ENCODE results near the gene ART5. TPM values are rescaled to one million over a fixed set of nuclear protein-coding genes. Genes with fewer than 3 reads are reported as not detected.

The ART5 gene
- total RNA-seq, 2 donors from 2014 or later = 3.1 TPM; not detected in 1

DNA sequence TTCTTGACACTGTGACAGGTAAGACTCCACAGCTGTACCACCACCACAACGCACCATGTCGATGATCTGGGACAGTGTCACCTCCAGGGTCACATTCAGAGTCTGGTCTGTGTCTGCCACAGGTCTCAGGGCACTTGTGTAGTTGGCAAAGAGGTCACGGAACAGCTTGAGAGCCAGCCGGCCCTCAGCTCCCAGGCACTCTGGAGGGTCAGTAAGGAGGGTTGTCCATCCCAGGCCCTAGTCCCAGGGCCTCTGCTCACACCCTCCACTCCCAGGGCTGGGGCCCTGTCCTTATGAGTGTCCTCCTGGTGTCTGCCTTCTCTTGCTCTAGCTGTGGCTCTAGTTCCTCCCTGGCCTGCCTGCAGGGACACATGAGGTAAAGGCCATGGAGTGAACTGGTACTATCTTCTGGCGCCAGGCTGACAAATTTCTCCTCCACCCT, 28.0 kb upstream of the ART5 start:
- H3K9me3 ChIP-seq = no peaks in the 10 kb centered on the region
- intact Hi-C loops (cut with DNase I) = no loop called here
- WGBS = 88% methylated on average over 5 of the region's 5 CpGs
- H3K36me3 ChIP-seq = peaks cover 3 to 6% of the 10 kb centered on the region in 2 donors
- H3K4me3 ChIP-seq = no peak overlapping the region
- no peak for DNase-seq (ENCODE audit: low spot score)
- no peak overlapping the region for H3K27ac ChIP-seq
- no peaks in the 10 kb centered on the region for H3K4me1 ChIP-seq (replicated peaks)
- no peaks in the 10 kb centered on the region for H3K27me3 ChIP-seq (replicated peaks; ENCODE audit: insufficient read depth)
- TF ChIP-seq POLR2A (IDR thresholded peaks at IDR 0.05) (no peak), POLR2AphosphoS5 (IDR thresholded peaks at IDR 0.05) (no peak)
- TF ChIP-seq, protein P1, sequence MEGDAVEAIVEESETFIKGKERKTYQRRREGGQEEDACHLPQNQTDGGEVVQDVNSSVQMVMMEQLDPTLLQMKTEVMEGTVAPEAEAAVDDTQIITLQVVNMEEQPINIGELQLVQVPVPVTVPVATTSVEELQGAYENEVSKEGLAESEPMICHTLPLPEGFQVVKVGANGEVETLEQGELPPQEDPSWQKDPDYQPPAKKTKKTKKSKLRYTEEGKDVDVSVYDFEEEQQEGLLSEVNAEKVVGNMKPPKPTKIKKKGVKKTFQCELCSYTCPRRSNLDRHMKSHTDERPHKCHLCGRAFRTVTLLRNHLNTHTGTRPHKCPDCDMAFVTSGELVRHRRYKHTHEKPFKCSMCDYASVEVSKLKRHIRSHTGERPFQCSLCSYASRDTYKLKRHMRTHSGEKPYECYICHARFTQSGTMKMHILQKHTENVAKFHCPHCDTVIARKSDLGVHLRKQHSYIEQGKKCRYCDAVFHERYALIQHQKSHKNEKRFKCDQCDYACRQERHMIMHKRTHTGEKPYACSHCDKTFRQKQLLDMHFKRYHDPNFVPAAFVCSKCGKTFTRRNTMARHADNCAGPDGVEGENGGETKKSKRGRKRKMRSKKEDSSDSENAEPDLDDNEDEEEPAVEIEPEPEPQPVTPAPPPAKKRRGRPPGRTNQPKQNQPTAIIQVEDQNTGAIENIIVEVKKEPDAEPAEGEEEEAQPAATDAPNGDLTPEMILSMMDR (IDR thresholded peaks at IDR 0.05) = no peak

DNA sequence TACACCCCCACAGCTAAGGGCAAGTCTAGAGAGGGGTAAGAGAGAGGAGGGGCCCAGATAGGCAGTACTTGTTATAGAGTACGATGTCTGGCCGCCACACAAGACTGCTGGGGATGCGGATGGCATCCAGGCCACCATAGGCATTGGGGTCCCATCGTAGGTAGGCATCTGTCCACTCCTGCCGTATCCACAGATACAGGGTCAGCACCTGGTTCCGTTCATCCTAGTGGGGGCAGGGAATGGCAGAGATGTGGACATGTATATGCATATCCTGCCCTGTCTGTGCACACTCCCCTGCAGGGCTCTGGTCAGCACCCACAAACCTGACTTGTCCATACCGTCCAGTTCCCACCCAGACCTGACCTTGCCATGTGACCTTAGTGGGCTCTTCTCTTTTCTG, 27.3 kb upstream of the ART5 start:
- H3K36me3 ChIP-seq = peaks cover 3 to 4% of the 10 kb centered on the region in 2 donors
- DNase-seq (ENCODE audit: low spot score) = no peak

DNA sequence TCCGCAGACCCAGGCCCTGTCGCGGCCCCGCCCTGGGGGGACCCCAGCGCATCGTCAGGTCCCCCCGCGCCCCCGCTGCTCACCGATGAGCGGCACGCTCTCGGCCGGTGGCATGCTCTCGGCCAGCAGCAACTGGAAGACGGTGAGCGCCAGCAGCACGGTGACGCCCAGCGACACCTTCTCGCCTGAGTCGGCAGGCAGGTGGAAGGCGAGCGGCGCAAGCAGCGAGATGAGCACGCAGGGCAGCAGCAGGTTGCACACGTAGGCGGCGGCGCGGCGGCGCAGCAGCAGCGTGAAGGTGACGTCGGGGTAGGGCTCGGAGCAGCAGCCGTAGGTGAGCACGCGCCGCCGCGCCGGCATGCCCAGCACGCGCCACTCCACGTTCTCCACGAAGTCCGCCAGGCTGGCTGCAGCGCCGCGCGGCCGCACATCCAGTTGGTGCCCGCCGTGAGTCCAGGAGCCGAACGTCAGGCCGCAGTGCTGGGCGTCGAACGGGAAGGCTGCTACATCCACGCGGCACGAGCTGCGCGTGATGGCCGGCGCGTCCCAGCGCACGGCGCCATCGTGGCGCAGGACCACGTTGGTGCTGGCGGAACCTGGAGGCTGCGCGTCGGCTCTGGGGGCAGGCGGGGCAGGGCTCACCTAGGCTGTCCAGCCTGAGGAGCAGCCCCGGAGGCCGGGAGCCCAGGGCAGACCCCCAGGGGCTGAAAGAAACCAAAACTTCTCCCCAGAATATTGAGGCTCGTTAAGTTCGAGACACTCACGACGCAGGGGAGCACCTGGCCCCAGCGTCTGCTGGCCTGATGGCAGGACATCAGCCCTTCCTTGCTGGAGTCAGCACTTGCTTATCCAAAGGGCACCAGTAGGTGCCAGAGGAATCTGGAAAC, 25.6 kb upstream of the ART5 start:
- TF ChIP-seq, protein P1 (IDR thresholded peaks at IDR 0.05) = no peak
- Histone ChIP-seq H3K4me1 (replicated peaks) (no peaks in the 10 kb centered on the region), H3K4me3 (no peak overlapping the region), H3K27me3 (replicated peaks; ENCODE audit: insufficient read depth) (no peaks in the 10 kb centered on the region), H3K27ac (no peak overlapping the region), H3K36me3 (peaks cover 0 to 3% of the 10 kb centered on the region in 2 donors), H3K9me3 (no peaks in the 10 kb centered on the region)
- DNase-seq (ENCODE audit: low spot score) = no peak
- intact Hi-C loops (cut with DNase I) = no loop called here
- 96% methylated on average over 83 of the region's 89 CpGs for WGBS

More for the DNA sequence above, 27.3 kb upstream of the ART5 start:
- no peak overlapping the region for H3K4me3 ChIP-seq
- no peak for TF ChIP-seq POLR2A (IDR thresholded peaks at IDR 0.05)
- TF ChIP-seq, protein P1 (IDR thresholded peaks at IDR 0.05) = no peak
- intact Hi-C loops (cut with DNase I) = no loop called here
- H3K27me3 ChIP-seq (replicated peaks; ENCODE audit: insufficient read depth) = no peaks in the 10 kb centered on the region
- H3K27ac ChIP-seq = no peak overlapping the region
- H3K4me1 ChIP-seq (replicated peaks) = no peaks in the 10 kb centered on the region
- no peaks in the 10 kb centered on the region for H3K9me3 ChIP-seq
- WGBS = 98% methylated on average over 7 of the region's 7 CpGs

DNA sequence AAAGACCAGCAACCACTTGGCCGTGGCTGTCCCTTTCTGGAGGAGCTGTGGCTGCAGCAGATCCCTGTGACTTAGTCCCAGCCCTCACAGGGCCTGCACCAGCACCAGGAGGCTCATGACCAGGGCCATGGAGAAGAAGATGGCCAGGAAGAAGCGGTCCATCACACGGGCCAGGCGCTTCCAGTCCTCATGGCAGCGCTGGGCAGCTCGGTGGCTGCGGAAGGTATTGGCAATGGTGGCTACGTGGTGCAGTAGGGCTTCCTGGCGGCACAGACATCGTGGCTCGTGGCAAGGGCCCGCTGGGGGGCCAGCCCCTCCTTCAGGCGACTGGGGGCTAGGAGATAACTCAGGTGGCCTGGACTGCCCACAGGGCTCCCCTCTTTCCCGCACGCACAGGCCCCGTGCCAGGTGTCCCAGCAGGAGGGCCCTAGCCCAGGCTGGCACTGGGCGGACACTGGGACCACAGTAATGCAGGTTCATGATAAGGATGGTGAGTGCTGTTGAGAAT, 24.3 kb upstream of the ART5 start:
- no peaks in the 10 kb centered on the region for H3K9me3 ChIP-seq
- no peak for TF ChIP-seq POLR2AphosphoS5 (IDR thresholded peaks at IDR 0.05)
- no peak for TF ChIP-seq POLR2A (IDR thresholded peaks at IDR 0.05)
- TF ChIP-seq, protein P1 (IDR thresholded peaks at IDR 0.05) = no peak
- H3K27me3 ChIP-seq (replicated peaks; ENCODE audit: insufficient read depth) = no peaks in the 10 kb centered on the region
- H3K4me3 ChIP-seq = no peak overlapping the region
- WGBS = 86% methylated on average over 6 of the region's 17 CpGs
- no peaks in the 10 kb centered on the region for H3K36me3 ChIP-seq
- intact Hi-C loops (cut with DNase I) = no loop called here
- DNase-seq (ENCODE audit: low spot score) = no peak
- no peaks in the 10 kb centered on the region for H3K4me1 ChIP-seq (replicated peaks)
- H3K27ac ChIP-seq = no peak overlapping the region
